ENCODE results near the gene KRTAP1-5.
"Not testable (repeated sequence)": the region's sequence is repeated elsewhere in the genome, so short reads cannot be mapped to it uniquely, and the experiment has no call there.

Gene KRTAP1-5

GRCh38 chr17:41046735-41047465 lies 19.9 kb upstream of the KRTAP1-5 start, which contains the start of gene KRTAP2-1:
KRTAP2-1 (minus strand) TSS chr17:41047316; CDS start chr17:41047267, 49 bp downstream.
- DNase-seq: not testable (repeated sequence)

GRCh38 chr17:41042953-41043352 lies 15.9 kb upstream of the KRTAP1-5 start:
- no peak for DNase-seq

GRCh38 chr17:41040783-41041571 lies 14.0 kb upstream of the KRTAP1-5 start, which contains the start of gene KRTAP1-1:
KRTAP1-1 (minus strand) TSS chr17:41041450; CDS start chr17:41041397, 53 bp downstream.
- DNase-seq: not testable (repeated sequence)

- no peak for DNase-seq
These were observed 10.9 kb upstream of the KRTAP1-5 start for GRCh38 chr17:41037853-41038350.

- DNase-seq: not testable (repeated sequence)
These were observed 7.4 kb upstream of the KRTAP1-5 start, which contains the start of gene KRTAP1-3 for GRCh38 chr17:41034346-41034935. KRTAP1-3 (minus strand) TSS chr17:41034874; CDS start chr17:41034821, 53 bp downstream.

GRCh38 chr17:41029633-41030245 lies 2.7 kb upstream of the KRTAP1-5 start, which contains the start of gene KRTAP1-4:
KRTAP1-4 (minus strand) TSS chr17:41030195; CDS start chr17:41030078, 117 bp downstream.
- DNase-seq: no peak

- no peak for DNase-seq
These were observed 2.3 kb downstream of the KRTAP1-5 start for GRCh38 chr17:41024697-41025096.

GRCh38 chr17:41020336-41020735 lies 6.7 kb downstream of the KRTAP1-5 start:
- DNase-seq: no peak

- no peak for DNase-seq
These were observed 7.6 kb downstream of the KRTAP1-5 start for GRCh38 chr17:41019415-41019814.

- no peak for DNase-seq
These were observed 8.5 kb downstream of the KRTAP1-5 start for GRCh38 chr17:41018541-41018940.

- DNase-seq: no peak
These were observed 10.3 kb downstream of the KRTAP1-5 start for GRCh38 chr17:41016578-41017215.

GRCh38 chr17:41015454-41015853 lies 11.6 kb downstream of the KRTAP1-5 start:
- DNase-seq: no peak

- DNase-seq: no peak
These were observed 13.4 kb downstream of the KRTAP1-5 start for GRCh38 chr17:41013606-41014005.

- DNase-seq: no peak
These were observed 13.8 kb downstream of the KRTAP1-5 start for GRCh38 chr17:41013181-41013580.

GRCh38 chr17:41012326-41013120 lies 14.5 kb downstream of the KRTAP1-5 start:
- no peak for DNase-seq

GRCh38 chr17:41010441-41010840 lies 16.6 kb downstream of the KRTAP1-5 start:
- DNase-seq: no peak

GRCh38 chr17:41009936-41010335 lies 17.1 kb downstream of the KRTAP1-5 start:
- no peak for DNase-seq

GRCh38 chr17:41009301-41009760 lies 17.7 kb downstream of the KRTAP1-5 start:
- no peak for DNase-seq

- no peak for DNase-seq
These were observed 18.2 kb downstream of the KRTAP1-5 start, which contains the start of gene KRTAP3-1 for GRCh38 chr17:41008811-41009210. KRTAP3-1 (minus strand) TSS chr17:41009128; CDS start chr17:41009074, 54 bp downstream.

GRCh38 chr17:41004397-41004796 lies 22.6 kb downstream of the KRTAP1-5 start:
- DNase-seq: no peak

GRCh38 chr17:41003926-41004325 lies 23.1 kb downstream of the KRTAP1-5 start:
- DNase-seq: no peak
